T-helper 2 cell (primary cell): Measurements from ENCODE around the gene SMPDL3A.
A peak's percentile ranks its signal among the peaks of the same experiment; 100 is the strongest.

Source experiments
- DNase-seq, 5 experiments: peaks; one replicate each; pipeline versions ENCODE4 v3.0.0 to v3.0.0-alpha.2; 2012 to 2022

The SMPDL3A gene

DNA sequence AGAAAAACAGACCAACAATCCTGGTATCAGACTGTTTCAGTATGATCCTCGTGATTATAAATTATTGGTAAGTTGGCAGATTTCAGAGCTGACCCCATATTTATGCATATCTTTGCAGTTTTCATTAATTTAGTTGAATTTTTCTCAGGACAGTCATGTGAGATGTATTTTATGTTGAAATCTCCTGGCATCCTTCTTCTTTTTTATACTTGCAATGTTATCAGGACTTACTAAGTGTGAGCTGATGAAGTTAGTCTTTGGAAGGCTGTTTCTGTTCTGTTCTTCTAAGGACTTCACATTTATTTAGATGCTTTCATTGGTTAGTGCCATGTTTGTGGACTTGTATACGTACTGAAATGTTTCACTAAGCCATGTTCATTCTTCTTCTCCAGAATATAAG lies 17.2 kb downstream of the SMPDL3A start:
- no peak for DNase-seq

DNA sequence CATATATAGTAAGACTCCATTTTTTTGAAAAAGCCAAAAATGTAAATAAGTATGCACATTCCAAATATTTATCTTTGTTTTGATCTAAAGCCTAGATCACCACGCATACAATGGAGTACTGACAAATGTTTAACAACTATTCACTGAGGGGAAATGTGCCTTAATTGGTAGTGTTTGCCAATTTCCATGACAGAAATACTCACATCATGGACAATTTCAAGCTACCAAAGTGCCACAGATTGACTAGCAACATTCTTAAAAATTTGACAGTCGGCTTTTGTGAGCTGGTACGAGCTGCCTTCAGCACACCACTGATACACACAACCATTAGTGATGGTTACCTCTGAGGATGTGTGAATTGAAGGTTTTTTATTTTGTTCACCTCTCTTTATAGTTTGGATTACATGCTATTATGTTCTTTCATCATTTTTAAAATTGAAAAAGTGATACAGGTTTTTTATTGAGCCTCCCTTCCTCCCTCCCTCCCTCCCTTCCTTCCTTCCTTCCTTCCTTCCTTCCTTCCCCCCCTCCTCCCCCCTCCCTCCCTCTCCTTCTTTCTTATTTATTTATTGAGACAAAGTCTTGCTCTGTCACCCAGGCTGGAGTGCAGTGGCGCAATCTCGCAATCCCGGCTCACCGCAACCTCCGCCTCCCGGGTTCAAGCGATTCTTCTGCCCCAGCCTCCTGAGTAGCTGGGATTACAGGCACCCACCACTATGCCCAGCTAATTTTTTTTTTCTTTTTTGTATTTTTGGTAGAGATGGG lies 19.2 kb downstream of the SMPDL3A start:
- no peak for DNase-seq

DNA sequence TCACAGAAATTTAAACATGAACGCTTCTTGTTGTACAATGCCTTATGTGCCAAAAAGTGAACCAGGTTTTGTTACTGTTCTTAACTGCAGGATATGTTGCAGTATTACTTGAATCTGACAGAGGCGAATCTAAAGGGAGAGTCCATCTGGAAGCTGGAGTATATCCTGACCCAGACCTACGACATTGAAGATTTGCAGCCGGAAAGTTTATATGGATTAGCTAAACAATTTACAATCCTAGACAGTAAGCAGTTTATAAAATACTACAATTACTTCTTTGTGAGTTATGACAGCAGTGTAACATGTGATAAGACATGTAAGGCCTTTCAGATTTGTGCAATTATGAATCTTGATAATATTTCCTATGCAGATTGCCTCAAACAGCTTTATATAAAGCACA lies 19.9 kb downstream of the SMPDL3A start:
- no peak for DNase-seq

DNA sequence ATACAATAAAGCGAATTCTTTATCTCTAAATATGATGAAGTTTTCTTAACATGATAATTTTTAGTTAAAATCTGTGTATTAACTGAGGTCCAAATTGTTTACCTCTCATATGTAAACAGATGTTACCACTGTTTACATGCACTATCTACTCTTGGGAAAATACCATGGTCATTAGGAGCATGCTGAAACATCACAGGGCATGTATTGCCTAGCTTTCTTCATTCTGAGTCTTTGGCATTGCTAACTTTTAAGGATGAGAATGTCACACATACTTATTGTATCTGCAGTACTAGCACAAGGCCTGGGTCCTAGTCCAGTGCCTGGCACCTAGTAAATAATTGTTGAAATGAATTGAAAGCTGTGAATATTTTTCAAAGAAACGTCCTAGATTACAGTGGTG lies 20.6 kb downstream of the SMPDL3A start:
- DNase-seq: no peak

DNA sequence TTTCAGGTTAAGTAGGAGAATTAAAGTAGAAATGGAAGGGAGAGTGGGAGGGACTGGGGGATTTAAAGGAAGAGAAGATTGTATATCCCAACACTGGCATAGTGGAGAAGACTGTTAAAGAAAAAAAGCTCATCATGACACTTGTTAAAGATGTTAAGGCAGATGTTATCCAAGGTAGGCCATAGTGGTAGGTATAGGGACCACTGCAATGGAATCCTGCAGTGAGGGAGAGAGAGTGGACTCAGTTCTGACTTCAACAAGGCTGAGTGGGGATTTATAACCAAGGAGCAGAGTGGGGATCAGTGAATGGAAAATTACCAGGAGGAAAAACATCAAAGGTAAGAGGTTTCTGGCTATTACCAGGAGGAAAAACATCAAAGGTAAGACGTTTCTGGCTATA lies 21.1 kb downstream of the SMPDL3A start:
- no peak for DNase-seq

DNA sequence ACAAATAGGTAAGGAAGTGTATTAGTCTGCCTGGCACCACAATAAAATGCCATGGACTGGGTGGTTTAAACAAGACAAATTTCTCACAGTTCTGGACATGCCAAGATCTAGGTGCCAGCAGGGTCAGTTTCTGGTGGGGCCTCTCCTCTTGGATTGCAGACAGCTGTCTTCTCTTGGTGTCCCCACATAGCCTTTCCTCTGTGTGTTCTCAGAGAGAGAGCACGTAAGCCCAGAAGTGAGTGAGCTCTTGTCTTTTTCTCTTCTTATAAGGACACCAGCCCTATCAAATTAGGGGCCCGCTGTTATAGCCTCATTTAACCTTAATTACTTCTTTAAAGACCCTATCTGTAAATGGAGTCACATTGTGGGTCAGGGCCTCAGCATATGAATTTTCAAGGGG lies 28.3 kb downstream of the SMPDL3A start:
- DNase-seq: no peak

DNA sequence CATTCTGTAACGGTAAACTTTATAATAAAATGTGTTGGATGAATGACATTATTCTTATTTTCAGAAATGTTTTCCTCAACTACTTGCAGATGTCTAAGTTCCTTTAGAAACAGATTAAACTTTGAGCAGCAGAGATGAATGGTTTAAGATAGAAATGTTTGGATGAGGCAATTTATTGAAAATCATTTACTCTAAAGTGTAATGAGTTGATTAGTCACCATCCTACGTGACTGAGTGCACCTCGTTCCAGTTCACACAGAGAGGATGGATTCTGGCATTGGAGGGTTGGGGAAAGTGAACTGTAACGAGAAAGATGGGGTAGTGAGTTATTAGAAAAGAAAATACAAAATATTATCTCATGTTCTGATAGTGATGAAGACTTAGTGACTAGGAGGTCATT lies 28.7 kb downstream of the SMPDL3A start:
- DNase-seq: no peak

DNA sequence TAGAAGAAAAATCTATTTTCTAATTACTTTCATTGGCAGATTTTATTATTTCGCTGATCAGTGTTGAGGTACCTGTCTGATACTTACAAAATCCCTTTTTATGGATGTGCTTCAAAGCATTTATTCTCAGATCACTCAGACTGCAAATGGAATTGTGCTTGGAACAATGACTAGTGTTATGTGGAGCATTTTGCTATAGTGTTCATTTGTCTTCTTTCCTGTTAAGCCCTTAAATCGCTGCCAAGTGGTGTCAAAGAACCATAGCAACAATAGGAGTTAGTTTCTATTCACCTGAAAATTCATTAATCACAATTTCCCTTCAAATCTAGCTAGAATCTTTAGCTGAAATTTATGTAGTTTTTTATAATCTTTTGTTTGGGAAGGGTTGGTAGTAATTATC lies 29.8 kb downstream of the SMPDL3A start:
- no peak for DNase-seq

DNA sequence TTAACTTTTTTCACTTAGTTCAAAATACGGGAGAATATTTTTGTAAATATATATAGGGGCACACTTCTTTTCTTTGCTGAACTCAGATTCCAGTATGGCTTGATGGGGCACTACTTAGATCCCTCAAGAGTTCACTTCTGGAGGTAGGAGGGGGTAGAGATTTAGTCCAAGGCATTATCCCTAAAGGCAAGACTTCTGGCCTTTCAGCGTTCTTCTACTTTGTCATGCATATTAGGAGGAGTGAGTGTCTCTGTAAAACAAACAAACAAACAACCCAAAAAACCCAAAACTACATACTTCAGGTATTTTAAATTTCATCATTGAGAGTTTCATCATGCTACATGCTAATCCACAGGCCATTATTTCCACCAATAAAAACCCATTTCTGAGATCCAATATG lies 32.0 kb downstream of the SMPDL3A start:
- DNase-seq: no peak

DNA sequence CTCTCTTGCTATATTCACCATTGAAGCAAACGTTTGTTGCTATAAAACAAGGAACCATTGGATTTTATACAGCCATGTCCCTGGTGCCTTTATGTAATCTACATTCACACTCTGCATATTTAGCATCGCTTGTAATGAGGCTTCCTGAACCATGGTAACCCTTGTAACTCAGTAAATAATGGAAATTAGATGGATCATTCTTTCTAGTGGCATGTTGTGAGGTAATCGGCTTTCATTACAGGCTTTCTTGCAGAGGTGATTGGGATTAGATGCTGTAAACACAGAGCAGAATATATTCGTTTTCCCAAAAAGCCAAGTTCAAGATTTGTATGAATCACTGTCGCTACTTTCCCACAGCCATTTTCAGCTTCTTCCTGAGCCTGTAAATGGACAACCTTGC lies 36.1 kb downstream of the SMPDL3A start:
- no peak for DNase-seq

DNA sequence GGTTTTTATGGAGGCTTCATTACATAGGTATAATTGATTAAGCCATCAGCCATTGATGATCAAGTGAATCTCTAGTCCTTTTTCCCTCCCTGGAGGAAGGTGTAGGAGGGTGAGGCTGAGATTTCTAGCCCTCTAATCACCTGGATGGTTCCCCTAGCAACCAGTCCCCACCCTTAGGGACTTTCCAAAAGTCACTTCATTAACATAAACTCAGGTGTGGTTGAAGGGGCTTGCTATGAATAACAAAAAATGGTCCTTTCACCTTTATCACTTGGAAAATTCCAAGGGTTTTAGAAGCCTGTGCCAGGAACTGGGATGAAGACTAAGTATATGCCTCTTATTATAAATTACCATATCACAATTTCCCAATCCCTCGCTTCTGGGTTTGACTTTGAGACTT lies 40.4 kb downstream of the SMPDL3A start:
- DNase-seq: no peak

DNA sequence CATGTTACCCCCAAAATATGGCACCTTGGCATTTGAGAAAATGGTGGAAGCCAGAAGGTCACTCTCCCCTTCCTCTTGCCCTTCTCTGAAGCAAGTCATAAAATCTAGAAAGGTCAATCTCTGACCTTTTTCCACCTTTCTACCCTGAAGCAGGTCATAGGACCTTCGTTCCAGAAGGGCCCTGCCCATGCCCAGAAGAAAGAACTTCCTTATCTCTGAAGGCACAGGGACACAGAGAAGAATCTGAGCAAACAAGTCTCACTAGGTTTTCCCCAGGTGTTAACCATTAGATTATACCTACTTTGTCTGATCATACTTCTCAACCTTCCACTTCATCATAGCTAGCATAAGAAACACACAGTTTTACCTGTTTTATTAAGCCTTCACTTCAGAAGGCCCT lies 42.5 kb downstream of the SMPDL3A start:
- DNase-seq: no peak

DNA sequence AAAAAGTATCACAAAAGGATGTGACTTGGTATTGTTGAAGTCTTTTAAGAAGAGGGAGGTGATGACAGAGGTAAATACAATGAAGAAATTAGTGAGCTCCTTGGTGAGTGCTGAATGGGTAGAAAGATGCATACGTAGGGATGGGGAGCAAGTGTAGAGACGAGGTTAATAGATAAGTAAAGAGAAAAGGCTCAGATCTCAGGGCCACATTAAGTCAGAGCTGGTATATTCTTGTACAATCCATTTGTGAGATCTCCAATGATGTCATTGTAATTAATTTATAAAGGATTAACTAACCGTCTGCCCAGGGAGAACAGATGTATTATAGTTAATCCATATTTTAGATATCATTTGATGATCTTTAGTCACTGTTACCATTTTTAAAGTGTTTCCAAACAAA lies 43.4 kb downstream of the SMPDL3A start:
- DNase-seq: no peak

DNA sequence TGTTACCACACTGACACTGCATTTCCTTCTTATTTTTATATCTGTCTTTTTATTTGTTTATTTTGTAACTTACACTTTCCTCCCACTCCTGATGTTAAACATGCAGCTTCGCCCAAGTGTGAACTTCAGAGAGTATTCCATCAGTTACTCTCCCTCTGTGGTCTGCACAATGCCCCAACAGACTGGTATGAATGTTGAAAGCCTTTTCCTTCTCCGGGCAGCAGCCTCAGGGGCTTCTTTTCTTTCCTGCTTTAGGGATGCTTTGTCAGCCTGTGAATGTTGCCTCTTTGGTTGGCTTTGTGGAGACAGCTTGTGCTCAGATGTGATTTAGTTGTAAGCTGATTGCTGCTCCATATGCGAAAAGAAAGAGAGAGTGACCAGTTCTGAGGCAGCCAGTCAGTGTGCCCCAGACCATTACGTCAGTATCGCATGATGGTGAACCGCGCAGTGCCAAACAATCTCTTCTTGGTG lies 44.0 kb downstream of the SMPDL3A start:
- no peak for DNase-seq

DNA sequence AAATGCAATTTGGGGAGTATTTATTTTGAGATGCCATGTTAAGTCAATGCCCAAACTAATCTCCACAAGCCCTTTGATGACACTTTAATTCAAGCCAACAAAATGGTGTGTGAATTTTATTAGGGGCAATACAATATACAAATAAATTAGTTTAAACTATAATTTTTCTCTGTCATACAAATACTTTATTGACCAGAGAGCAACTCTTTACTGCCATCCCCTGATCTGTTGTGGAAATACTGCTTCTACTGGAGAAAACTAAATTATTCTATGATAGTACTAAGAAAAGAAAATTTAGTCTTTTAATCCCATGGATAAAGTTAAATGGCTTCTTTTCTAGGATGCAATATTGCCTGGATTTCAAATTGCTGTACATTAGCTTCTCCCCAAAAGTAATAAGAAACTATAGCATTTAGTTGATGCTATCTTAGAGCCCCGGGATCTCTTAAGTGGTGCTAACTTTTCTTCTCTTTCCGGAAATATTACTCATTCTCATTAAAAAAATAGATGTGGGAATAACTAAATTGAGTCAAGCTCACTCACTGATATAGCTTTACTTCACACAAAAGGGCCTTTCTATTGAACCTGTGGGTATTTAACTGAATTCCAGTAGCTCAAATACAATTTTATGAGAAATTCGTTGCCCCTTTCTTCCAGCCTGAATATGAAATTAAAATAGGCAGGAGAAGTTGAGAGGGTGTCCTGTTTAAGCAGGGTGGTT lies 49.2 kb downstream of the SMPDL3A start:
- no peak for DNase-seq

DNA sequence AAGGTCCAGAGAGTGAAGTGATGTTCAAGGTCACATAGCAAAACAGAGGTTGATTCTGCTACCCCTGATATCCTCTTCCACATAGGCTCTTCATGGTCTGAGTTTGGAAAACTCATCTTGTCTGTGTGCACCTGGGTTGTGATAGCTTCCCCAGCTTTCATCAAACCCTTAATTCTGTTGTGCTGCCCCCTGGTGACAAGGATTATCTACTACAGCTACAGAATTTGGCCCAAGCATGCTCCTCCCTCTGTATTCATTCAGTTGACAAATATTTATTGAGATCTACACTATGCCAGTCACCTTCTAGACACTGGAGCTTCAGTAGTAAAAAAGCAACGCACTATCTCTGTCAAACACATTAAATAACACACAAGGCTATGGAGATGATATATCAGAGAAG lies 50.4 kb downstream of the SMPDL3A start:
- peak in 3 of 5 experiments; percentile 3 to 37 (median 7) for DNase-seq

DNA sequence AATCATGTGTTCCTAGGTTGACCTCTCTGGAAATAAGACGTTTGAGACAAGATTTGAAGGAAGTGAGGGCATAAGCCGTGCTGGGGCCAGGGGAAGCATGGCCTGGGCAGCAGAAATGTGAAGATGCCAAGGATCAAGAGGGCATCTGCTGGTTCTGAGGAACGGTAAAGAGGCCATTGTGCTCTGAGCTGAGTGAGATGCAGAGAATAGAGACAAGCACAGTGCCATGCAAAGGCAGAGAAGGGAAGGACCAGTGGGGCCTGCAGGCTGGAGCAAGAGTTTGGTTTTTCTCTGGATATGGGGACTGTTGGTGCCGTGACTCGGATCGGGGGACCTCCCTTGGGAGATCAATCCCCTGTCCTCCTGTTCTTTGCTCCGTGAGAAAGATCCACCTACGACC lies 50.8 kb downstream of the SMPDL3A start:
- no peak for DNase-seq

DNA sequence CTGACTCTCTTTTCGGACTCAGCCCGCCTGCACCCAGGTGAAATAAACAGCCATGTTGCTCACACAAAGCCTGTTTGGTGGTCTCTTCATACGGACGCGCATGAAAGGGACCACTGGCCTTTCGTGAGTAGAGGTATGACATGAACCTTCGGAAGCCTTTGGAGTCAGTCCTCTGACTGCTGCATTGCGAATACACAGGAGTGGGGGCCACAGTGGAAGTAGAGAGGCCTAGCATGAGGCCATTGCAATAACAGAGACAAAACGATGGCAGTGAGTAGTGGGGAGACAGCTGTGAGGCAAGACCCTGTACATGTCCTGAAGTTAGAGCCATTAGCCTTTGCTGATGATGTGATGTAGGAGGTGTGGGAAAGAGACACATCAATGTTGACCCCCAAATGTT lies 56.4 kb downstream of the SMPDL3A start:
- DNase-seq: no peak

DNA sequence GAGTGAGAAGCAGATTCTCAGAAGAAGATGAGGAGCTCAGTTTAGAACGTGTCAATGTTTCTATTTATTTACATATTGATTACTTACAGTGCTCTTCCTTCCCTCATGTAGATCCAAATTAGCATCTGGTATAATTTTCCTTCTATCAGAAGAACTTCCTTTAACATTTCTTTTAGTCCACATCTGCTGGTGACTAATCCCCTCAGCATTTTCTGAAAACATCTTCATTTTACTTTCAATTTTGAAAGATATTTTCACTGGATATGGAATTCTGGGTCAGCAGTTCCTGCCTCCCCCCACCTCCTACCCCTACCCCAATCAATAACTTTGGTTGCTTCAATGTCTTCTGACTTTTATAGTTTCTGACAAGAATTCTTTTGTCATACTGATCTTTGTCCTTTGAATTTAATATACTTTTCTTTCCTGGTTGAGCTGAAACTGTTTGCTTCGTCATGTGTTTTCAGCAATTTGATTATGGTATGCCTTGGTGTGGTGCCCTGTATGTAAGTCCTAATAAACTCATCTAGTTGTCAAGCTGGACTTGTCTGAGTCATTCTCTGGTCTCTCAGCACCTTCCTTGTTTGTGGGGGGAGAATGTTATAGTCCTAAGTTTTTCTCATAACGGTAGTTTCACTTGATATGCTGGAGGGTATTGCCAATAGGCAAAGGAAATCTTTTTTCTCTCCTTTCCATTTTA lies 57.0 kb downstream of the SMPDL3A start:
- no peak for DNase-seq

DNA sequence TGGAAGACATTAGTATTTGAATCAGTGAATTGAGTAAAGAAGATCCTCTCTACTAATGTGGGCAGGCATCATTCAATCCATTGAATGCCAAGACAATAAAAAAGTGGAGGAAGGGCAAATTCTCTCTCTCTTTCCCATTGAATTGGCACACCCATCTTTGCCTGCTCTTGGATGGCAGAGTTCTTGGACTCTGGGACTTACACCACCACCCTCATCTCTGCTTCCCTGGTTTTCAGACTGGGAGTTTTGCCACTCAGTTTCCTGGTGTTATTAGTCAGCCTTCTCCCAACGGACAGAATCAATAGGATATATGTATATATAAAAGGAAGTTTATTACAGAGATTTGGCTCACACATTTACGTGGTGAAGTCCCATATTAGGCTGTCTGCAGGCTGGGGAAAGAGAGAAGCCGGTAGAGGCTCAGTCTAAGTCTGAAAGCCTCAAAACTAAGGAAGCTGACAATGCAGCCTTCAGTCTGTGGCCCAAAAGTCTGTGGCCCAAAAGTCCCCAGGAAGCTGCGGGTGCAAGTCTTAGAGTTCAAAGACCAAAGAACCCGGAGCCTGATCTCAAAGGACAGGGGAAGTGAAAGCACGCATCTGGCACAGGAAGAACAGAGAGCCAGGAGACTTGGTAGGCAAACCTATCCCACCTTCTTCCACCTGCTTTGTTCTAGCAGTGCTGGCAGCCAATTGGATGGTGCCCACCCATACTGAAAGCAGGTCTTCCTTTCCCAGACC lies 64.4 kb downstream of the SMPDL3A start:
- no peak for DNase-seq
